HG02763 (cell line): Measurements from ENCODE around the gene PIGC.
A peak's percentile ranks its signal among the peaks of the same experiment; 100 is the strongest.
"Not testable (repeated sequence)": the region's sequence is repeated elsewhere in the genome, so short reads cannot be mapped to it uniquely, and the experiment has no call there.

Experiments used
- ATAC-seq: cut with Tn5 transposase; IDR thresholded peaks from one replicate; pipeline ENCODE4 v1.9.1; 2021; ENCODE audit warnings: mild to moderate bottlenecking, moderate library complexity; ENCODE audit not compliant: unreplicated experiment

PIGC gene

GRCh38 chr1:172467446-172467845, 23.6 kb upstream of the PIGC start:
- ATAC-seq, result no peak

GRCh38 chr1:172466795-172467407, 23.0 kb upstream of the PIGC start:
- no peak for ATAC-seq

- ATAC-seq, result no peak
These were observed 21.7 kb upstream of the PIGC start for GRCh38 chr1:172465617-172466016.

- no peak for ATAC-seq
These were observed 17.0 kb upstream of the PIGC start for GRCh38 chr1:172460887-172461315.

GRCh38 chr1:172460177-172460576, 16.3 kb upstream of the PIGC start:
- no peak for ATAC-seq

GRCh38 chr1:172457479-172458130, 13.7 kb upstream of the PIGC start:
- no peak for ATAC-seq

- ATAC-seq, result no peak
These were observed 12.5 kb upstream of the PIGC start for GRCh38 chr1:172456344-172456769.

GRCh38 chr1:172455451-172455850, 11.6 kb upstream of the PIGC start:
- no peak for ATAC-seq

GRCh38 chr1:172453607-172454006, 9.7 kb upstream of the PIGC start:
- ATAC-seq, result no peak

GRCh38 chr1:172453153-172453545, 9.3 kb upstream of the PIGC start:
- no peak for ATAC-seq

- ATAC-seq, result no peak
These were observed 8.8 kb upstream of the PIGC start for GRCh38 chr1:172452536-172453152.

- ATAC-seq, result no peak
These were observed 7.2 kb upstream of the PIGC start for GRCh38 chr1:172451002-172451443.

- no peak for ATAC-seq
These were observed 6.6 kb upstream of the PIGC start for GRCh38 chr1:172450524-172450885.

- peak; percentile 86 for ATAC-seq
These were observed 6.0 kb upstream of the PIGC start for GRCh38 chr1:172449585-172450523.

GRCh38 chr1:172448995-172449584, 5.2 kb upstream of the PIGC start:
- ATAC-seq, result no peak

GRCh38 chr1:172447641-172448040, 3.8 kb upstream of the PIGC start:
- ATAC-seq, result no peak

- ATAC-seq, result no peak
These were observed 2.7 kb upstream of the PIGC start for GRCh38 chr1:172446547-172446946.

- no peak for ATAC-seq
These were observed 865 bp downstream of the PIGC start for GRCh38 chr1:172442843-172443565.

- ATAC-seq, result no peak
These were observed 1.5 kb downstream of the PIGC start for GRCh38 chr1:172442404-172442803.

- ATAC-seq, result not testable (repeated sequence)
These were observed 6.7 kb downstream of the PIGC start for GRCh38 chr1:172437183-172437582.
